Measurements from ENCODE around the gene MAPKAP1. TPM values are rescaled to one million over a fixed set of nuclear protein-coding genes. Genes with fewer than 3 reads are reported as not detected.

Gene MAPKAP1
- total and polyA plus RNA-seq, 2 of the 13 experiments (the other 11 are each of a cell fraction or from before 2014, with no cell fraction given): 45.0 to 64.3 TPM

GRCh38 chr9:125467116-125467740, 239.8 kb downstream of the MAPKAP1 start:
- Histone ChIP-seq H3K36me3 (replicated peaks in 1 of 2; ENCODE audit: control insufficient read depth in 1 of 2, insufficient read depth in 2 of 2, low read length in 2 of 2) (peaks cover 3 to 5% of the 10 kb centered on the region in 2 experiments; a peak in 3 of 5 replicates), H3K27me3 (ENCODE audit: control insufficient read depth in 1 of 2, insufficient read depth in 2 of 2, low read length in 2 of 2) (no peaks in the 10 kb centered on the region), H3K27ac (ENCODE audit: extremely low read length, insufficient read depth, low read length) (no peak overlapping the region), H4K20me1 (ENCODE audit: insufficient read depth, low read length) (no peaks in the 10 kb centered on the region), H3K9ac (ENCODE audit: insufficient read depth, low read depth, low read length) (no peak overlapping the region), H3K4me2 (ENCODE audit: low read depth, low read length) (no peak overlapping the region), H3K9me3 (ENCODE audit: low read length) (no peaks in the 10 kb centered on the region), H3K79me2 (ENCODE audit: insufficient read depth, low read length) (no peaks in the 10 kb centered on the region), H3K4me1 (ENCODE audit: insufficient read depth, low read length) (peaks cover 10% of the 10 kb centered on the region; the same call in 1 of the 2 replicates), H3K4me3 (replicated peaks in 1 of 3; ENCODE audit: insufficient read depth in 1 of 3, low read depth in 2 of 3, low read length in 3 of 3) (no peak overlapping the region), H2AFZ (ENCODE audit: low read length) (no peak overlapping the region)
- WGBS (ENCODE audit: low lambda C conversion rate): 99% methylated on average over 7 of the region's 7 CpGs
- intact Hi-C loops (cut with micrococcal nuclease; ENCODE audit: unreplicated experiment): no loop called here
- FAIRE-seq (no peak), ATAC-seq (no peak), DNase-seq (ENCODE audit: low spot score) (no peak)
- no peak for TF ChIP-seq SETDB1 (CRISPR knock-in tag; IDR thresholded peaks at IDR 0.05; ENCODE audit: borderline replicate concordance)
- no peak for TF ChIP-seq ZNF563 (CRISPR knock-in tag; IDR thresholded peaks at IDR 0.05)
- no peak for TF ChIP-seq MAX (IDR thresholded peaks at IDR 0.05)
- no peak for TF ChIP-seq ZNF234 (CRISPR knock-in tag; conservative IDR thresholded peaks at IDR 0.05)
- TF ChIP-seq ZNF17 (CRISPR knock-in tag; IDR thresholded peaks at IDR 0.05): no peak
- TF ChIP-seq NFE2 (CRISPR knock-in tag; IDR thresholded peaks at IDR 0.05): no peak
- no peak for TF ChIP-seq JUNB (CRISPR knock-in tag; IDR thresholded peaks at IDR 0.05; ENCODE audit: borderline replicate concordance)
- no peak for TF ChIP-seq DMTF1 (CRISPR knock-in tag; IDR thresholded peaks at IDR 0.05)
- no peak for TF ChIP-seq ZNF274 (CRISPR knock-in tag; IDR thresholded peaks at IDR 0.05)
- TF ChIP-seq ZNF569 (CRISPR knock-in tag; IDR thresholded peaks at IDR 0.05; ENCODE audit: borderline replicate concordance): no peak
- TF ChIP-seq KAT2B (IDR thresholded peaks at IDR 0.05; ENCODE audit: borderline replicate concordance, low read depth, low read length): no peak
- TF ChIP-seq ZNF737 (CRISPR knock-in tag; IDR thresholded peaks at IDR 0.05; ENCODE audit: borderline replicate concordance): no peak
- no peak for TF ChIP-seq FOXP4 (CRISPR knock-in tag; IDR thresholded peaks at IDR 0.05)
- no peak for TF ChIP-seq SAP130 (CRISPR knock-in tag; IDR thresholded peaks at IDR 0.05; ENCODE audit: low read depth)
- TF ChIP-seq ZNF350 (CRISPR knock-in tag; IDR thresholded peaks at IDR 0.05; ENCODE audit: borderline replicate concordance, low read depth): no peak
- TF ChIP-seq SSRP1 (CRISPR knock-in tag; IDR thresholded peaks at IDR 0.05): no peak
- TF ChIP-seq CERS6 (CRISPR knock-in tag; IDR thresholded peaks at IDR 0.05): no peak
- no peak for TF ChIP-seq ZSCAN31 (CRISPR knock-in tag; IDR thresholded peaks at IDR 0.05; ENCODE audit: low read depth)
- no peak for TF ChIP-seq ZSCAN25 (CRISPR knock-in tag; IDR thresholded peaks at IDR 0.05)
- in situ Hi-C loops (cut with HindIII; ENCODE audit: extremely low pct_ligation_motif_present, low pct_unique_long_range_greater_than_20kb): no loop called here
- ChIA-PET CTCF (ENCODE audit: low intra/inter-chr PET ratio, low total read pairs) (no interaction called here), POLR2A (no interaction called here)
- BruUV-seq (replicated peaks): no TSS peak

Measured in HepG2 (cell line).